Activated T-helper 2 cell treated with anti-CD3 and anti-CD28 coated beads, Interferon-gamma antibody, Interleukin-2, Interleukin-4, amounts not matched to agents 10 μg/mL and 5 μg/mL and 100 μg/mL, durations not matched to agents 14 hours and 24 hours and 36 hours (primary cell): ENCODE results near the gene PADI1. TPM values are rescaled to one million over a fixed set of nuclear protein-coding genes. Genes with fewer than 3 reads are reported as not detected.

ENCODE experiments used
- DNase-seq: peaks from one replicate; pipeline ENCODE4 v3.0.0; 2021; ENCODE audit warnings: low spot score
- H3K27ac Mint-ChIP-seq: one replicate; pipeline ENCODE4 v1.8.0; 2021; ENCODE audit warnings: mixed read lengths
- H3K27me3 Mint-ChIP-seq: one replicate; pipeline ENCODE4 v1.8.0; 2021; ENCODE audit warnings: low read depth, mixed read lengths
- H3K36me3 Mint-ChIP-seq: one replicate; pipeline ENCODE4 v1.8.0; 2021; ENCODE audit warnings: low read depth, mixed read lengths
- H3K4me1 Mint-ChIP-seq: one replicate; pipeline ENCODE4 v1.8.0; 2021; ENCODE audit warnings: low read depth, mixed read lengths
- H3K4me3 Mint-ChIP-seq: one replicate; pipeline ENCODE4 v1.8.0; 2021; ENCODE audit warnings: low read depth, mild to moderate bottlenecking, moderate library complexity, mixed read lengths
- H3K9me3 Mint-ChIP-seq: one replicate; pipeline ENCODE4 v1.8.0; 2021; ENCODE audit warnings: mixed read lengths
- intact Hi-C: fragments of 100-400 bp; cut with micrococcal nuclease; formaldehyde crosslinking; loops from one replicate; pipeline ENCODE4 v1.15.1; 2023
- total RNA-seq: library from RNA; stranded (reverse); gene quantifications from 2 replicates; pipeline ENCODE4 v1.2.3, GENCODE V29; 2022

PADI1 gene
- total RNA-seq, 1 donor from 2014 or later: not detected

- Mint-ChIP-seq H3K36me3 (no peaks in the 10 kb centered on the region), H3K9me3 (peaks cover 16% of the 10 kb centered on the region), H3K4me1 (peaks cover 9% of the 10 kb centered on the region), H3K27ac (no peak overlapping the region), H3K27me3 (no peaks in the 10 kb centered on the region), H3K4me3 (no peak overlapping the region)
- DNase-seq: no peak
- intact Hi-C loops: no loop called here
These were observed 18.6 kb upstream of the PADI1 start for GRCh38 chr1:17186216-17186909.

GRCh38 chr1:17187051-17187450 is 17.9 kb upstream of the PADI1 start:
- Mint-ChIP-seq H3K27me3 (no peaks in the 10 kb centered on the region), H3K4me3 (no peak overlapping the region)
- intact Hi-C loops: no loop called here

GRCh38 chr1:17188217-17188616 is 16.7 kb upstream of the PADI1 start:
- Mint-ChIP-seq H3K27ac (no peak overlapping the region), H3K4me3 (no peak overlapping the region), H3K9me3 (peaks cover 16% of the 10 kb centered on the region), H3K36me3 (no peaks in the 10 kb centered on the region), H3K4me1 (no peaks in the 10 kb centered on the region), H3K27me3 (no peaks in the 10 kb centered on the region)
- no peak for DNase-seq
- intact Hi-C loops: no loop called here

More at GRCh38 chr1:17187051-17187450, 17.9 kb upstream of the PADI1 start:
- no peak for DNase-seq
- H3K4me1 Mint-ChIP-seq: peaks cover 2% of the 10 kb centered on the region
- no peaks in the 10 kb centered on the region for H3K36me3 Mint-ChIP-seq
- H3K9me3 Mint-ChIP-seq: peaks cover 16% of the 10 kb centered on the region
- no peak overlapping the region for H3K27ac Mint-ChIP-seq

DNA sequence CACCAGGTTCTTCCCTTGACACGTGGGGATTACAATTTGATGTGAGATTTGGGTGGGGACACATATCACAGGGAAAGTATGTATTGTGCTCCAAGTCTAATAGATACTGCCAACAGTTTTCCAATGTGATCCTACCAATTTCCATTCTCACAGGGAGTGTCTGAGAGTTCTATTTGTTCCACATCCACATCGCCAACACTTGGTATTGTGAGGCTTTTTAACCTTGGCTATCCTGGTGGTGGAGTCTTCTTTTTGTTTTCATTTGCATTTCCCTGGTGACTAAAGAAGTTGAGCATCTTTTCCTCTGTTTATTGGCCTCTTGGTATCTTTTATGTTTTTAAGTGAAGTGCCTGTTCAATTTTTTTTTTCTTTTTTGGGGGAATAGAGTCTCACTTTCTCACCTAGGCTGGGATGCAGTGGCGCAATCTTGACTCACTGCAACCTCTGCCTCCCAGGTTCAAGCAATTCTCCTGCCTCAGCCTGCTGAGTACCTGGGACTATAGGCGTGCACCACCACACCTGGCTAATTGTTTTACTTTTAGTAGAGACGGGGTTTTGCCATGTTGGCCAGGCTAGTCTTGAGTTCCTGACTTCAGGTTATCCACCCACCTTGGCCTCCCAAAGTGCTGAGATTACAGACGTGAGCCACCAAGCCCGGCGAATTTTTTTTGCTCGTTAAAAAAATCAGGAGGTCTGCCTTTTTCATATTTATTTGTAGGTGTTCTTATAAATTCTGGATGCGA is 15.9 kb upstream of the PADI1 start:
- intact Hi-C loops: no loop called here

GRCh38 chr1:17189632-17189990 is 15.3 kb upstream of the PADI1 start:
- Mint-ChIP-seq H3K4me1 (no peaks in the 10 kb centered on the region), H3K9me3 (peaks cover 16% of the 10 kb centered on the region), H3K4me3 (no peak overlapping the region), H3K27ac (no peak overlapping the region), H3K36me3 (no peaks in the 10 kb centered on the region), H3K27me3 (no peaks in the 10 kb centered on the region)
- intact Hi-C loops: no loop called here
- no peak for DNase-seq

More for the DNA sequence above, 15.9 kb upstream of the PADI1 start:
- Mint-ChIP-seq H3K9me3 (peaks cover 16% of the 10 kb centered on the region), H3K4me3 (no peak overlapping the region), H3K4me1 (no peaks in the 10 kb centered on the region), H3K27ac (no peak overlapping the region), H3K27me3 (no peaks in the 10 kb centered on the region), H3K36me3 (no peaks in the 10 kb centered on the region)
- no peak for DNase-seq

GRCh38 chr1:17190010-17190995 is 14.6 kb upstream of the PADI1 start:
- Mint-ChIP-seq H3K4me1 (no peaks in the 10 kb centered on the region), H3K4me3 (no peak overlapping the region), H3K27ac (no peak overlapping the region), H3K9me3 (peaks cover 16% of the 10 kb centered on the region), H3K36me3 (no peaks in the 10 kb centered on the region), H3K27me3 (no peaks in the 10 kb centered on the region)
- intact Hi-C loops: no loop called here
- DNase-seq: no peak

GRCh38 chr1:17191990-17192242 is 13.0 kb upstream of the PADI1 start:
- Mint-ChIP-seq H3K4me3 (no peak overlapping the region), H3K27me3 (no peaks in the 10 kb centered on the region), H3K27ac (no peak overlapping the region), H3K9me3 (peaks cover 16% of the 10 kb centered on the region), H3K4me1 (no peaks in the 10 kb centered on the region), H3K36me3 (no peaks in the 10 kb centered on the region)
- intact Hi-C loops: no loop called here
- no peak for DNase-seq

DNA sequence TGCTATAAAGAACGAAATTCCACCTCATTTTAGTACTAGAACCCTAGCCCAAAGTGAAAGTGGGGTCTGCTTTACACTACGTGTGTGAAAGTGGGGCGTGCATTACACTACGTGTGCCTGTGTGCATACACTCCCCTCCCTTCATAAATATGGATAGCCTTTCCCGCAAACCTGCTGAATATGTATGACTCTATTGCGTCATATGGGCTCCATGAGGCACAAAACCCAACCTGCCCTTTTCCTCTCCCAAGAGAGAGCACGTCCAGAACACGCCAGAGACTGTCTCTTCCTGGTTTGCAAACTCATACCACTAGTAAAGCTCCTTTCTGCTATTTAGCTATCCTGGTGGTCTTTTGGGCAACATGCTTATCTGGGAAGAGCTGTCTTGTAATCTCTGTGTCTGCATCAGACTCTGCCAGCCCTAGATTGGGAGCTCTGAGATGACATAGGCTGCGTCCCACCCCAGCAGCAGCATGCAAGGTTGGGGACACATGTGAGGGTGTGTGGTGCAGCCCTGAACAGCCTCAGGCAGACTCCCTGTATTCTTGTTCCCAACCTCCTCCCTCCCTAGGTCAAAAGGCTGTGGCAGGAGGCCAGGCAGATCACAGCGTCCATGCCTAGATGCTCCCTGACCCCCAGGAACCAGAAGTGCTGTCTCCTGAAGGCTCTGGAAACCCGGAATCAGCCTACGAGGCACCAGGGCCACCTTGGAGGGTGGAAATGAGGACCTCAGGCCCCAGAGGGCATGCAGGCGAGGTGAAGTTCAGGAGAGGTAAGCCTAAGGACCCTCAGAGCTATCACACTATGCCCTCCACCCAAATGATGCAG is 12.3 kb upstream of the PADI1 start:
- Mint-ChIP-seq H3K27me3 (no peaks in the 10 kb centered on the region), H3K36me3 (no peaks in the 10 kb centered on the region), H3K9me3 (peaks cover 16% of the 10 kb centered on the region), H3K4me1 (no peaks in the 10 kb centered on the region), H3K4me3 (no peak overlapping the region), H3K27ac (no peak overlapping the region)
- no peak for DNase-seq
- intact Hi-C loops: no loop called here

DNA sequence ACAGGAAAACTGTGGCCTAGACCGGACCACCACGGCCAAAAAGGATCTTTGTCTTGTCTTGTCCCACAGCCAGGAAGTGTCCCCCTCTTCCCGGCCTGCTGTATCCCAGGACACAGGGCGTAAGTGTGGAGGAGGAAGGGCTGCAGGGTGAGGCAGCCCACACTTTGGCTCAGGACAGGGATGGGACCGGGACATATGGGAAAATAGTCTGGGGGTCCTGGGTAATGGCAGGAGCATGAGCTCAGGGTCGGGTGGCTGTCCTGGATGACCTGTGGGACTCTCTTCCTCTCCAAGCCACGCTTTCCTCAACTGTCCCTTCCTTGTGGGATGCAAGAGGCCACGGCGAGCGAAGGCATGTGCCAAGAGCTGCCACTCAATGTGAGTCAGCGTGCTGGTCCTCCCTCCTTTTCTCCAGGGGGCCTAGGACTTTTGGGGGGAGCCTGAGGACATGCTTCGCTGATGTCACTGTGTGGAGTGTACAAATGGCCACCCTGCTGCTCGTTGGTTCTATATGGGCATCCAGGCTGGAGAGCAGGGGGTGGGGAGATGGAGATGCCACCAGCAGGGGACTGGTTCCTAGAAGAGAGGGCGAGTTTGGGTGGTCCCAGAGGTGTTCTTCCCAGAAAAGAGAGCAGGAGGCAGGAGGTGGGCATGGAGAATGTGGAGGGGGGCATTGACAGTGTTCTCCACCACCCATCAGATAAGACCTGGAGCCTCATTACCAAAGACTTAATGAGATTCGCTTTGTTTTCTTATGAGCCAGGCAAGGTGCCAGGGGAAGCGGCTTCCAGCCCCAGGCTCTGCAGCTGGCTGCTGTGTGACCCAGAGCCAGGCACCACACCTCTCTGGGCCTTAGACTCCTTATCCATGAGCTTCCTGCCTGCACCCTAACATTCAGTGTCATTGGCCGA is 11.5 kb upstream of the PADI1 start:
- Mint-ChIP-seq H3K36me3 (no peaks in the 10 kb centered on the region), H3K4me1 (no peaks in the 10 kb centered on the region), H3K27me3 (peaks cover 2% of the 10 kb centered on the region), H3K27ac (no peak overlapping the region), H3K9me3 (peaks cover 11% of the 10 kb centered on the region), H3K4me3 (no peak overlapping the region)
- intact Hi-C loops: no loop called here
- no peak for DNase-seq

GRCh38 chr1:17194133-17194475 is 10.8 kb upstream of the PADI1 start:
- no peak overlapping the region for H3K4me3 Mint-ChIP-seq
- peaks cover 2% of the 10 kb centered on the region for H3K27me3 Mint-ChIP-seq

GRCh38 chr1:17194615-17195528 is 10.1 kb upstream of the PADI1 start:
- H3K27me3 Mint-ChIP-seq: peaks cover 2% of the 10 kb centered on the region
- H3K27ac Mint-ChIP-seq: no peak overlapping the region
- no peak overlapping the region for H3K4me3 Mint-ChIP-seq
- no peaks in the 10 kb centered on the region for H3K36me3 Mint-ChIP-seq
- H3K9me3 Mint-ChIP-seq: no peaks in the 10 kb centered on the region
- intact Hi-C loops: no loop called here
- H3K4me1 Mint-ChIP-seq: peaks cover 3% of the 10 kb centered on the region
- DNase-seq: no peak

More at GRCh38 chr1:17194133-17194475, 10.8 kb upstream of the PADI1 start:
- no peaks in the 10 kb centered on the region for H3K4me1 Mint-ChIP-seq
- DNase-seq: no peak
- H3K36me3 Mint-ChIP-seq: no peaks in the 10 kb centered on the region
- H3K27ac Mint-ChIP-seq: no peak overlapping the region
- intact Hi-C loops: no loop called here
- H3K9me3 Mint-ChIP-seq: peaks cover 5% of the 10 kb centered on the region
